NCI-H2081 treated with DMSO at 0.1 percent for 48 hours (cell line): ENCODE results near the gene FAM227B.

ENCODE experiments used
- DNase-seq: peaks from one replicate; lab custom pipeline; 2025; lab: John Stamatoyannopoulos, UW

FAM227B gene

DNA sequence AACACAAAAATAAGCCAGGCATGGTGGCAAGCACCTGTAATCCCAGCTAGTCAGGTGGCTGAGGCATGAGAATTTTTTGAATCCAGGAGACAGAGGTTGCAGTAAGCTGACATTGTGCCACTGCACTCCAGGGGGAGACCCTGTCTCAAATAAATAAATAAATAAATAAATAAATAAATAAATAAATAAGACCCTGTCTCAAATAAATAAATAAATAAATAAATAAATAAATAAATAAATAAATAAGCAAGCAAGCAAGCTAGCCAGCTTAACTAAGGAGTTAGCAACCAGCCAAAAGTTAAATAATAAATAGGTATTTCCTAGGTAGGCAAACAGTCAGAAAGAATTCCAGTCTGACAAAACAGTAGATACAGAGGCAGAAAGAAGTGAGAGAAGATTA, 326.7 kb downstream of the FAM227B start:
- DNase-seq, result no peak

DNA sequence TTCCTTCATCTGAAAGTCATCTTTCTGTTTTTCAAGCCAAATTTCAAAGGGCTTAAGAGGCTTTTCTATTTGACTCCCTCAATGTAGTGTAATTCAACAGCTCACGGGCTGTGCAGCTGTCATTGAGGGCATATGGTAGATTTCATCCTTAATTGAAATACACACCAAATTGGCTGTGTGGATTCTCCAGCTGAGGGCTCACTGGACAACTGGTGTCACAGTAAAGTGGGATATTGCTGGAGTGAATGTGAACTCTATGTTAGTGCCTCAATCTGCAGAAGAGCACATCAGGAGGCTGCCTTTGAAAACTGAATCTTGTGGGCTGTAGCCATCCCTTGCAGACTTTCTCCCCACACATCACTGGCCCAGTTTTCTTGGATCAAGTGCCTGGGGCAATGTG, 330.4 kb downstream of the FAM227B start:
- no peak for DNase-seq

DNA sequence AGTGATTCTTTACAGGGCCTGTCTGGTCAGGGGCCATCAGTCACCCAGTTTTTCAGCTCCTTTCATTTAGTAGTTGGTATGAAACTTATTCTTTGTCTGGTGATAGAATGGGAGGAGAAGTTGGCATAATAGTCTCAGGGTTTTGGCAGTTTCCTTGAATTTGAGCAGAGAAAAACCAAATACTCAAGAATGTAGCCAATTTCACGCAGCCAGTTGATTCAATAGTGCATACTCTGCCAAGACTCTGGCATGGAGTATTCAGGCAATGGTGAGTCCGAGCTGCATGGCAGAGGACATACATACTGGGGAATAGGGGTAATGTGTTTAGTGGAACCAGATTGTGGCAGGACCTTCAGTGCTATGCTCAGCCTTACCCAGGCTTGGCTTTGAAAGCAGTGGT, 332.2 kb downstream of the FAM227B start:
- DNase-seq, result no peak

DNA sequence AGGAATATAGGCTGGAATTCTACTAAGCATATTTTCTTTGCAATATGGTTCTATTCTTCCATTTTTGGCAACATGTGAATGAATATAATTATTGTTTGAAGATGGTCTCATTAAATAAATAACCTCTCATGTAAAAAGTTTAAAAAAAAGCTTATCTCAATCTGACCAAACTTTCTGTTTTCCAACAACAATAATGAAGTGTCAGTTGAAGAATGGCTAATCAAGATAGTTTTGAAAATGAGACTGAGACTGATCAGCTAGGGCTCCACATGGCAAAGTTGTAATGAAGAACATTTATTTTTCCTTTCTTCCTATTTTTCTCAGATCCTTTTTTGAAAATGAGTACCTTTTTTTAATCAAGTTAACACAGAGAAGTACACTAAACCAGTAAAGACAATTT, 333.1 kb downstream of the FAM227B start:
- DNase-seq, result no peak

DNA sequence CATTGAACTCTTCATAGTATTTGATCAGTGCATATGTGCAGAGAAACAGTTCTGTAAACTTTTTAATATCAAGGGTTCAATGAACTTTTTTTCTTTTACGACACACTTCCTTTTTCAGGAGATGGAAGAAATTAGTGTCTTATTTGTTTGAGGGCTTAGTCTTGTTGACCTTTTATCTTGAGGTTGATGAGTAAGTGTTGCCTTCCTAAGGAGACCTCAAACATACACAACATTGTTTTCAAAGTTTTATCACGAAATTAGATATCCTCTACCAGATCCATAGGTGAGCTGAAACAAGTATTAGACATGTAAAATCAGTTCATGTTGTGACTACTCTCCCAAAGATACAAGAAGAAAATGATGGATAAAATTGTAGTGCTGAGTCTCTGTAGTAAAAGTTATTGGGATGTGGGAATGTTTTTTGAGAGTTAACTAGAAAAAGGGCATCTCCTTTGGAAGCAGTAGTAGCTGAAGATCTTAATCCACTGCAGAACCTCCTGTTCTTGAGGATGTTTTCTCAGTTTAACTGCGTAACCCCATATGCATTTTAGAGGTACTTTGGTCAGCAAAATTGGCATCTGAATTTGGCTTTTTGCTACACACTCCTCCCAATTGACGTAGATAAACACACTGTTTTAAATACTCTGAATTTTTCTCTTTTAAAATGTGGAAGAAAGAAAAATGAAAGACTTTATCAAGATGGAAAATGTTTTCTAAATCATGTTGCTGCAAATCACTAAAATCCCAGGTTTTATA, 333.8 kb downstream of the FAM227B start:
- no peak for DNase-seq

DNA sequence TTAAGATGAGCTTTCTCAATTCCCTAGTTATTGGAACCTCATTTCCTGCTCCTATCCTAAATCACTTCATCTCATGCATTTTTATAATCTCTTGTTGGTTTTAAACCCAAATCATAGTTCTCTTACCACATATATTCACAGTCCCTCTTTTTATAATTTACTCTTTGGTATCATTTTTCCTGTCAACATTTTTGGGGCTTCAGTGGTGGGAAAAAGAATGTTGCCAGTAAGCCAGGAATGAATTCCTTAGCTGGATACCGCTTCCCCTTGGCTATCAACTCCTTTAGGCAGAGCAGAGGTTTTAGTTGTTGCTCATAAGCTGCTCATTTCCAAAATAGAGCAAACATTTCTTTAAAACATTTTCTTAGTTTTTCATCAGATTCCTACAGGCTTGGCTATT, 338.3 kb downstream of the FAM227B start:
- no peak for DNase-seq

DNA sequence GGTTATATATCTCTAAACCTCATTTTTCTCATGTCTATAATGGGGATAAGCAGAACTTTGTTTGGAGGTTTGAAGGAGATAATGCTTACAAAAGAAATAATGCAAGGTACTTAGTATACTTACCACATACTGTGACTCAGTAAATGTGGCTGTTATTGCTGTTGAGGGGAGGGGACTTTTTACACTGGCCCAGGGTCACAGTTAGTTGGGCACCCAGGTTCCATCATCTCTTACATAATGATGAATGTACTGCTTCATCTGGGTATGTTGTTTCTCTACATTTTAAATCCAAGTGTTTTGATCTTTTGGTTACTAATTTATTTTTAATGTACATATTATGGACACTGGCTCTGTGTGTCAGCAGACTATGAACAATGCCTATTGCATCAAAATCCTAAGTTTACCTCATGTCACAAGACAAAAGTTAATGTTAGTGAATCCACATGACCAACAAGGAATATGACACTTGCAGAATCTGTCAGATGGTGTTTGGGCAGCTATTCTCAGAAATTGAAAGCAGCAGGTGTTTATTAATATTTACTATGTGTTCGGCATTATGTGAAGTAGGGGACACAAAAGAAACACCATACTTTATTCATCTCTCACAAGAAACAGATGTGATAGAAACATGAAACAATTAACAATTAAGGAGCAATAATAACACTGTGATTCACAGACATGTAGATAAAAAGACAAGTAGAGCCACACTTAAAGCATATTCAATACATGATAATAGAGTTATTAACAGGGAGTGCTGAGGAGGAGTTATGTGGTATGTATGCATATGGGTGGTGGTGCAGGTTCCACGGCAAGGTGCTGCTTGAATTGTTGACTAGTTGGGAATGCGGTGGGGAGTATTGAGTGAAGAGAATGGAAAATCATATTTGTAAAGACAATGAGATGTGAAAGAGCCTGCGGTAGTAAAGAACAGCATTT, 340.8 kb downstream of the FAM227B start:
- DNase-seq, result no peak

DNA sequence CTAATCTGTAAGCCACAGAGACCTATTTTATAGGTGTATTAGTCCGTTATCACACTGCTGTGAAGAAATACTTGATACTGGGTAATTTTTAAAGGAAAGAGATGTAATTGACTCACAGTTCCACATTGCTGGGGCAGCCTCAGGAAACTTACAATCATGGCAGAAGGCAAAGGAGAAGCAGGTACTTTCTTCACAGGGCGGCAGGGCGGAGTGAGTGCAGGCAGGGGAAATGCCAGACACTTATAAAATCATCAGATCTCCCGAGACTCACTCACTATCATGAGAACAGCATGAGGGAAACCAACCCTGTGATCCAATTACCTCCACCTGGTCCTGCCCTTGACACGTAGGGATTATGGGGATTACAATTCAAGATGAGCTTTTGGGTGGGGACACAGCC, 341.9 kb downstream of the FAM227B start:
- DNase-seq, result no peak
